Peyer's patch (tissue), 4 donors: ENCODE measurements around the gene CTSC.

ENCODE experiments used
- CTCF ChIP-seq, 6 experiments: fragments of 450-650 bp in 4 of 6; fragments of 200-600 bp in 2 of 6; sonication (generic) in 1 of 6; IDR thresholded peaks; one replicate each; pipeline ENCODE4 v1.5.1; 2017 to 2019; ENCODE audit warnings: antibody characterized with exemption in 6 of 6, mild to moderate bottlenecking in 3 of 6, moderate library complexity in 1 of 6
- POLR2A ChIP-seq, 2 donors: fragments of 450-650 bp; IDR thresholded peaks; one replicate each; pipeline ENCODE4 v1.5.1; 2017; ENCODE audit warnings: antibody characterized with exemption in 2 of 2, mild to moderate bottlenecking in 2 of 2, moderate library complexity in 2 of 2

GRCh38 chr11:88378422-88379066, 41.0 kb upstream of the CTSC start:
- no peak for TF ChIP-seq CTCF (IDR thresholded peaks at IDR 0.05)
- no peak for TF ChIP-seq POLR2A (IDR thresholded peaks at IDR 0.05)
